HUES64 (cell line): ENCODE measurements around the gene PLAAT4.
"Not testable (repeated sequence)": the region's sequence is repeated elsewhere in the genome, so short reads cannot be mapped to it uniquely, and the experiment has no call there.

Experiments used
- H3K27ac ChIP-seq: 2 replicates; pipeline ENCODE4 v1.7.0; 2013; ENCODE audit warnings: low read depth, low read length, inconsistent platforms
- H3K27me3 ChIP-seq: 2 replicates; pipeline ENCODE4 v1.6.1; 2013; ENCODE audit warnings: mild to moderate bottlenecking, low read length; ENCODE audit not compliant: insufficient read depth
- H3K36me3 ChIP-seq: 2 replicates; pipeline ENCODE4 v1.6.1; 2013; ENCODE audit warnings: mild to moderate bottlenecking, low read length; ENCODE audit not compliant: insufficient read depth
- H3K4me1 ChIP-seq: 2 replicates; pipeline ENCODE4 v1.6.1; 2013; ENCODE audit warnings: mild to moderate bottlenecking, low read length, moderate library complexity; ENCODE audit not compliant: insufficient read depth
- H3K4me3 ChIP-seq: 2 replicates; pipeline ENCODE4 v1.5.1; 2013; ENCODE audit warnings: mild to moderate bottlenecking, low read length, moderate library complexity
- H3K9ac ChIP-seq: 2 replicates; pipeline ENCODE4 v1.6.1; 2013; ENCODE audit warnings: mild to moderate bottlenecking, low read depth, low read length
- H3K9me3 ChIP-seq: 2 replicates; pipeline ENCODE4 v1.6.1; 2013; ENCODE audit warnings: low read depth, low read length; ENCODE audit not compliant: insufficient read depth
- WGBS: fragments of 150-250, 120-280 bp; methylation state at CpG from one replicate; pipeline ENCODE4 v1.1.7; 2013; ENCODE audit warnings: missing lambda C conversion rate; 5-methylcytosine and 5-hydroxymethylcytosine counted together

The PLAAT4 gene

DNA sequence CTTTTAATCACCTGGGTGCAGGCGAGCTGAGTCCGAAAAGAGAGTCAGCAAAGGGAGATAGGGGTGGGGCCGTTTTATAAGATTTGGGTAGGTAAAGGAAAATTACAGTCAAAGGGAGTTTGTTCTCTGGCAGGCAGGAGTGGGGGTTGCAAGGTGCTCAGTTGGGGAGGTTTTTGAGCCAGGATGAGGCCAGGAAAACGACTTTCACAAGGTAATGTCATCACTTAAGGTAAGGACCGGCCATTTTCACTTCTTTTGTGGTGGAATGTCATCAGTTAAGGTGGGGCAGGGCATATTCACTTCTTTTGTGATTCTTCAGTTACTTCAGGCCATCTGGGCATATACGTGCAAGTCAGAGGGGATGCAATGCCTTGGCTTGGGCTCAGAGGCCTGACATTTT, 7.2 kb upstream of the PLAAT4 start:
- Histone ChIP-seq H3K4me1 (peaks cover 49% of the 10 kb centered on the region), H3K9ac (peak overlapping the region; percentile 73), H3K4me3 (peak overlapping the region; percentile 6), H3K27ac (peak overlapping the region; percentile 97)
- H3K9me3 ChIP-seq, H3K36me3 ChIP-seq, H3K27me3 ChIP-seq: not testable (repeated sequence)
- 14% methylated on average over 6 of the region's 6 CpGs for WGBS

DNA sequence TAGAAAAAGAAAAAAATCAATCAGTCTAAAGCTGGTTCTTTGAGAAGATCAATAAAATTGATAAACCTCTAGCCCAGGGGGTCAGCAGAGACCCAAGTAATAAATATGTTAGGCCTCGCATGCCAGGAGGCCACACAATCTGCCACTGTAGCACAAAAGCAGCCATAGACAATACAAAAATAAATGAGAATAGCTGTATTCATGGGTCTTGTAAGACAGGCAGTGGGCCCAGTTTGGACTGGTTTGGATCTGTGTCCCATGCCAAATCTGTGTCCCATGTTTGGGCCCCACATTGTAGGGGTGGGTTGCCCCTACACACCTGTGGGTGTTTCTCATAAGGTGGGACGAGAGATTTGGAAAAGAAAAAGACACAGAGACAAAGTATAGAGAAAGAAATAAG, 6.6 kb upstream of the PLAAT4 start:
- Histone ChIP-seq H3K4me1 (peaks cover 52% of the 10 kb centered on the region), H3K27ac (peak overlapping the region; percentile 97), H3K9ac (peak overlapping the region; percentile 73), H3K9me3 (no peaks in the 10 kb centered on the region), H3K27me3 (no peaks in the 10 kb centered on the region), H3K36me3 (no peaks in the 10 kb centered on the region), H3K4me3 (peak overlapping the region; percentile 6)
- WGBS: 10% methylated on average over 2 of the region's 2 CpGs

DNA sequence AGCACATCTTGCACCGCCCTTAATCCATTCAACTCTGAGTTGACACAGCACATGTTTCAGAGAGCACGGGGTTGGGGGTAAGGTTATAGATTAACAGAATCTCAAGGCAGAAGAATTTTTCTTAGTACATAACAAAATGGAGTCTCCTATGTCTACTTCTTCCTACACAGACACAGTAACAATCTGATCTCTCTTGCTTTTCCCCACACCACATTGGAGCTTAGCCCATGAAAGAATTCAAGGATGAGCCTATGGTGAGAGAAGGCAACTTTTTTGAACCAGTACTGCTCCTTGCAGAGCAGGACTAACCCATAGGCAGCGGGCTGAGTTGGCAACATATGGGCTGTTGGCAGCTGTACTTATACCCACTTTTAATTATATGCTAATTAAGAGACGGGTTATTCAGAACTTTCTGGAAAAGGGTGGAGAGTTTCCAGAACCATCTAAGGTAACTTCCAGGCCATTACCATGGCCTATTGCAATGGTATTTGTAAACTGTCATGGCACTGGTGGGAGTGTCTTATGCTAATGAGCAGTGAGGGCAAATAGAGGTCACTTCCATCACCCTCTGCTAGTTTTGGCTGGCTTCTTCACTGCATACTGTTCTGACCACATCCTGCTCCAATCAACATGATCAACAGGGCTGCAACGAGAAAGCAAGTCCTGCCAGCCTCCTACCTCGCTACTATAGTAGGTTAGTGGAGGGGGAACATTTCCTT, 5.4 kb upstream of the PLAAT4 start:
- peak overlapping the region; percentile 17; the same call in 1 of the 2 replicates for H3K4me3 ChIP-seq
- H3K9ac ChIP-seq: peak overlapping the region; percentile 77
- peaks cover 52% of the 10 kb centered on the region for H3K4me1 ChIP-seq
- not testable (repeated sequence) for H3K9me3 ChIP-seq, H3K36me3 ChIP-seq, H3K27me3 ChIP-seq
- 39% methylated on average over 3 of the region's 6 CpGs for WGBS
- H3K27ac ChIP-seq: peak overlapping the region; percentile 100

DNA sequence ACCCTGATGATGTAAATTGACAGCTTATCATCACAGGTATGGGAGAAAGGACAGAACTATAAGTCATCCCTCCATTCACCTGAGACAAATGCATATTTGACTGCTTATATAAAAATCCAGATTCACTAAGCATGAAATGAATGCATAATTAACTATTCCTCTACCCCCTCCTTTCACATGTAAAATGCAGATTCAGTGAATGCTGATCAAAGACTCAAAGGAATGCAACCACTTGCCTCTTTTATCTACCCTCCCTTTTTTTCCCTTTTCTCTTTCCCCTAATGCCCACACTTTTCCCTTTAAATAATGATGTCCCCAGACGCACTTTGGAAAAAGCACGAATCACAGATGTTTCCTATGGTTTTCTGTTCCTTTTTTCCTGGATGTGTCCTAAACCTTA, 4.5 kb upstream of the PLAAT4 start:
- H3K9ac ChIP-seq: peak overlapping the region; percentile 58

DNA sequence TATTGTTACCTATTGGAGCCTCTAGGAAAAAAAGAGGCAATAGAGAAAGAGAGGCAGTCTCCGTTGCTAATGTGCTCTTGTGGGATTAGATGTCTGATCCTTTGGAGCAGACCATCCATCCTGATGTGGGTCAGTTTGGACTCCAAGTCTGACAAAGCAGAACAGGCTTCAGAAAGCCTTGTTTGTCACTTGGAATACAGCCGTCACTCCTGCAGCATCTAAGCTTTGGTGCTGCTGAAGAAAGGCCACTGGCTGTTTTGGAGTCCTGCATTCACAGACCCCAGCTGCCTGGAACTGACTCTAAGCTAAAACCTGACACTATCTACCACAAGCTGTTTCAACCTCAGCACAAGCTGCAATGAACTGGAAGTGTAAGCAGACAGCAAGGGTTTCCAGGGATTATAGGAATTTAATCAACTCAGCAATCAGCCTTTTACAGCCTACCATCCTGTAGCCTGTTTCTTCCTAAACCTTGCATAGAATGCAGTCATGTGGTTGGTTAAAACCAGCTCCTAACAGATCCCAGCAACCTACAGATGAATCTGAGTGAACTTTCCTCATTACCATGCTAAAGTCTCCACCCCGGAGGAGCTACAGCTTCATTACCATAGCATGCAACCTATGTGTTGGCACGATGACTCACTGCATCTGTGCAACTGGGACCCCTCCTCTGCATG, 3.7 kb upstream of the PLAAT4 start:
- H3K27ac ChIP-seq: peak overlapping the region; percentile 100
- H3K9me3 ChIP-seq: no peaks in the 10 kb centered on the region
- 0 out of 2 replicates have a peak overlapping the region, but pooled peaks have one; percentile 58 for H3K9ac ChIP-seq
- H3K27me3 ChIP-seq: no peaks in the 10 kb centered on the region
- H3K36me3 ChIP-seq: no peaks in the 10 kb centered on the region
- H3K4me3 ChIP-seq: no peak overlapping the region
- WGBS: 56% methylated on average over 4 of the region's 4 CpGs
- H3K4me1 ChIP-seq: peaks cover 48% of the 10 kb centered on the region

More for the DNA sequence above, 4.5 kb upstream of the PLAAT4 start:
- Histone ChIP-seq H3K36me3 (no peaks in the 10 kb centered on the region), H3K27me3 (no peaks in the 10 kb centered on the region), H3K27ac (peak overlapping the region; percentile 100), H3K4me1 (peaks cover 53% of the 10 kb centered on the region), H3K9me3 (no peaks in the 10 kb centered on the region), H3K4me3 (peak overlapping the region; percentile 15; the same call in 1 of the 2 replicates)
- 18% methylated on average over 2 of the region's 2 CpGs for WGBS

DNA sequence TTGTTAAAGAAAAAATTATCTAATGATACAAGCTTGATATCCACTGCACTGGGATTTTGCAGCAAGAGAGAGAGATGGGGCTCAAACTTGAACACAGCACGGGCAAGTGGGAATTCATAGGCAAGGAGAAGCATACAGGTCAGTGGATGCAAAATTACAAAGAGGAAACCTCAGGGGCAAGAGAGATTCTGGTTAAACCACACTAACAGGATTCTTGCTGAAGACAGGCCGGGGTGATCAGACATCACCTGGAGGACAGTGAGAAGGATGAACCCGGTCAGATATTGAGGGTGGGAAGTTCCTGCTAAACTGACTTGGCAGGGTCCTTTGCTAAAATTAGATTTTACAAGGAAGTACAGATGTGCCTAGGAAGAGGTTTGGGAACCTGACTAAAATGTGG, 2.5 kb upstream of the PLAAT4 start:
- no peak overlapping the region for H3K9ac ChIP-seq
- H3K9me3 ChIP-seq: no peaks in the 10 kb centered on the region
- 94% methylated on average over 3 of the region's 3 CpGs for WGBS
- no peak overlapping the region for H3K27ac ChIP-seq
- H3K36me3 ChIP-seq: no peaks in the 10 kb centered on the region
- no peaks in the 10 kb centered on the region for H3K27me3 ChIP-seq
- peaks cover 44% of the 10 kb centered on the region for H3K4me1 ChIP-seq
- H3K4me3 ChIP-seq: no peak overlapping the region

DNA sequence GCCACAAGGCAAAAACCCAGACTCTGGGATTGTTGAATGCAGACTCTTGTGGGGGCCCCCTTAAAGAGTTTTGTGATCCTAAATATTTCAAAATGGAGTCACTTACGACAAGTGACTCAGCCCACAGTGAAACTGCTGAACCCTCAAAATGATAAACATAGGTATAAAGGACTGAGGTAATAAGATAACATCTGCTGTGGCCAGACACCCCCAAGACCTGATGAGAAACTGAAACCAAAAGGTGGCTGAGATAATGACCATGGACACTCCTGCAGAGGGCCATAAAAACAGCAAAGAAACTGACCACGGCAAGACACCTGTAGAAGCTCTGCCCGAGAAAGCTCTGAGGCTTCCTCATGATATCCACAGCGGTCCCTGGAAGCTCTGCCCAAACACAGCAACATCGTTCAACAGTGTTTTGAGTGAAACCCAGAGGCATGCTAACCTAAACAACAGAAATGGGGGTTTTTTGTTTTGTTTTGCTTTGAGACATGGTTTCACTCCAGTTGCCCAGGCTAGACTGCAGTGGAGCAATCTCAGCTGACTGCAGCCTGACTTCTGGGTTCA, 1.6 kb upstream of the PLAAT4 start:
- Histone ChIP-seq H3K4me3 (no peak overlapping the region), H3K27ac (no peak overlapping the region), H3K9me3 (no peaks in the 10 kb centered on the region), H3K27me3 (no peaks in the 10 kb centered on the region), H3K4me1 (peaks cover 35% of the 10 kb centered on the region), H3K36me3 (no peaks in the 10 kb centered on the region), H3K9ac (no peak overlapping the region)
- 94% methylated on average over 5 of the region's 5 CpGs for WGBS

DNA sequence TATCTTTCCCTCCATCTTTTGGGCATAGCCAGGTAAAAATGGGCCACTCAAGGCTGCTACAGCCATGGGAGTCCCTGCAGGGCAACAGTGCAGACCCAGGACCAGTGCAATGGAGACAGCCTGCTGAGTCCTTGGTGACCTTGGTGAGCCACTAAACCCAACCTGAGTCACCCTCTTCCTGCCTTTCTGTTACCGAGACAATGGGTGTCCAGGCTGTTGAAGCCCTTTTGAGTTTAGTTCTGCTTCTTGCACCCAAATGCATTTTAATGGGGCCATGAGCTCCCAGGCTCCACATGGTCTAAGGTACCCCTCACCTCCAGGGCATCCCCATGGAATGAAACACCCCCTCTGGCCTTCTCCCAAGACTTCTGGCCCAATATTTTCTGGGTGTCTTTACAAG, 874 bp upstream of the PLAAT4 start:
- Histone ChIP-seq H3K27me3 (no peaks in the 10 kb centered on the region), H3K36me3 (no peaks in the 10 kb centered on the region), H3K4me1 (peaks cover 33% of the 10 kb centered on the region), H3K4me3 (no peak overlapping the region), H3K27ac (no peak overlapping the region), H3K9me3 (no peaks in the 10 kb centered on the region), H3K9ac (no peak overlapping the region)
- 94% methylated on average over 1 of the region's 1 CpG for WGBS

DNA sequence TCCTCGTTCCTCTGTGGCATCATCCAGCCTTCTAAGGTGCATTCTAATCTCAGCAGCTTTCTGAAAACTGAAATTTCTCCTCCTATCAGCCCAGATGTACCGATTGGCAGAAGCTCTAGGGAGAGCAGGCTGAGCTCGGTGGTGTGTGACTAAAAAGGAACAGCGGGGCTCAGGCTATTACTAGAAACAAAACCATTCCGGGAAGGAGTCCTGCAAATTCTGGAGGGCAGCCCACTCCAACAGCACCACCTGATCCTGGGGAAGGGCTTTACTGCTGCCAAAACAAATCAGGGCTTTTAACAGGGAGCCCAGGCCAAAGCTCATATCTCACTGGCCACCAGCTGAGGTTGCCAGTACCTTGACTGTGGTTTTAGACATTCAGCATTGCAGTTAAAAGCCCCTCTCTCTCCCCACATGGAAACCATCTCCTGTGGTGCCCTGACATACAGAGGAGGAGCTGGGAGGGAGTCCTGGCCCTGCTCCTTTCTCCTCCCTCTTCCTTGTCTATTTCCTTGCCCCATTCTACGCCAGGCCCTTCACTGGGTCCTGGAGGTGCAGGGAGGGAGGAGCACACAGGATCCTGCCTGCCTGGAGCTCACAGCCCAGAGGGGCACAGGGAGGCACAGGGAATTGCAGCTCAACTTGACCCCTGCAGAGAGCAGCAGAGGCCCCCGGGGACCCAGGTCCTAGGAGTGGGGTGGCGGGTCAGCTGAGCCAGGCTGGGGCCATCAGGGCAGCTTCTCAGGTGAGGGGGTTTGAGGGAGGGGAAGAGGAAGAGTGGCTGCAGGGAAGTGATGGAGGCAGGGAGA, 889 bp downstream of the PLAAT4 start:
- Histone ChIP-seq H3K9ac (no peak overlapping the region), H3K27ac (no peak overlapping the region)
- 86% methylated on average over 8 of the region's 8 CpGs for WGBS

DNA sequence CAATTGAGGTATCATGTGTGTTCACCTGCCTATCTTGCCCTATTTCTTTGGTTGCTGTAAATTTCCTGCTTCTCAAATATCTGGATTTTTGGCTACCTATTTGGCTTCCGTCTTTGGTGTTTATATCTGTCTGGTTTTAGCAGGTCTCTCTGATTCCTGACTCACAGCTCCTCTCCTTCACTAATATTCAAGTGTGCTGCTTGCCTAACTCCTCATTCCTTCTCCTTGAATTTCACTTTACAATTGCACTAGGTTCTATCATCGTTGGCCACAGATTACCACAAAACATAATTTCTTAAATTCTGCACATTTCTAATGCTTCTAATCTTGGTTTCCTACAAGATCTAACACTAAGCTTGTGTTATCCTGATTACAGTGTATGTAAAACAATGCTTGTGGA, 5.9 kb downstream of the PLAAT4 start:
- H3K4me3 ChIP-seq, H3K27ac ChIP-seq, H3K9me3 ChIP-seq, H3K27me3 ChIP-seq, H3K36me3 ChIP-seq, H3K9ac ChIP-seq, H3K4me1 ChIP-seq: not testable (repeated sequence)
- 79% methylated on average over 2 of the region's 2 CpGs for WGBS

More for the DNA sequence above, 889 bp downstream of the PLAAT4 start:
- H3K4me3 ChIP-seq: no peak overlapping the region
- no peaks in the 10 kb centered on the region for H3K27me3 ChIP-seq
- no peaks in the 10 kb centered on the region for H3K9me3 ChIP-seq
- no peaks in the 10 kb centered on the region for H3K36me3 ChIP-seq
- H3K4me1 ChIP-seq: peaks cover 22% of the 10 kb centered on the region

DNA sequence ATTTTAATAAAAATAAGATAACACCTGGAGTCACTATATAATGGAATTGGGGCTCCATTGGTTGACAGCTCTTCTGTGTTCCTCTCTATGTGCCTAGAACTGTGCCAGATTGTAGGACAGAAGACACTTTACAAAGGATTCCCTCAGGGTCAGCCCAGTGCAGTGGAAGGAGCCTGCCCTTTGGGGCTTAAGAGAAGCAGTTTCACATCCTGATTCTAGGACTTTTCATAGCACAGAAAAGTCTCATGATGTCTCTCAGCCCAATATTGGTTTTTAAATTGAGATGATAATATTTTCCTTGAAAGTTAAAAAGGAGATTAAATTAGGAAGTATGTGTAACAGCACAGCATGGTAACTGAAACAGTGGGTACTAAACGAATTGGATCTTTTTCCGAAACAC, 7.1 kb downstream of the PLAAT4 start:
- H3K27ac ChIP-seq: no peak overlapping the region
- 0 out of 2 replicates have a peak, but pooled peaks cover 3% of the 10 kb centered on the region for H3K4me1 ChIP-seq
- H3K4me3 ChIP-seq: no peak overlapping the region
- no peaks in the 10 kb centered on the region for H3K9me3 ChIP-seq
- no peaks in the 10 kb centered on the region for H3K36me3 ChIP-seq
- no peaks in the 10 kb centered on the region for H3K27me3 ChIP-seq
- no peak overlapping the region for H3K9ac ChIP-seq
- WGBS: 82% methylated on average over 2 of the region's 2 CpGs
